ENCODE measurements around the gene OR8J1. TPM values are rescaled to one million over a fixed set of nuclear protein-coding genes. Genes with fewer than 3 reads are reported as not detected.

OR8J1 gene
- total RNA-seq, 1 donor from 2014 or later = not detected

DNA sequence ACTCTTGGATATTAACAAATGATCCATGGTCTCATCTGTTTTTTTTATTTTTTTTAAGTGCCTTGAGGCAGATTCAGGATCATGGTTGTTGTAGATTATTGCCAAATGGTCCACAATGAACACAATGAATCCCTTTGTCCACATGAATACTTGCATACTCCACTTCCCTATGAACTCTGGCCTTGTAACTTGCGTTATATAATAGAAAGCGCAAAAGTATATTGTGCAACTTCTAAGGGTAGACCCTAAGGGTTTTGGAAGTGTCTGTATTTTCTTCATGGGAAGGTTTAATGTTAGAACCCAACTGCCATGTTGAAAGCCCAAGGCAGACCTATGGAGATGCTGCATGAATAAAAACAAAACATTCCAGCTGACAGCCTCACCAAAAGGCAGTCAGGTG, 50.3 kb downstream of the OR8J1 start:
- intact Hi-C loops (cut with DNase I) = no loop called here
- Histone ChIP-seq H3K27ac (no peak overlapping the region), H3K4me3 (no peak overlapping the region), H3K36me3 (no peaks in the 10 kb centered on the region), H3K4me1 (no peaks in the 10 kb centered on the region), H3K9me3 (no peaks in the 10 kb centered on the region), H3K27me3 (no peaks in the 10 kb centered on the region)
- DNase-seq (no peak), ATAC-seq (no peak)
- TF ChIP-seq, protein P1, sequence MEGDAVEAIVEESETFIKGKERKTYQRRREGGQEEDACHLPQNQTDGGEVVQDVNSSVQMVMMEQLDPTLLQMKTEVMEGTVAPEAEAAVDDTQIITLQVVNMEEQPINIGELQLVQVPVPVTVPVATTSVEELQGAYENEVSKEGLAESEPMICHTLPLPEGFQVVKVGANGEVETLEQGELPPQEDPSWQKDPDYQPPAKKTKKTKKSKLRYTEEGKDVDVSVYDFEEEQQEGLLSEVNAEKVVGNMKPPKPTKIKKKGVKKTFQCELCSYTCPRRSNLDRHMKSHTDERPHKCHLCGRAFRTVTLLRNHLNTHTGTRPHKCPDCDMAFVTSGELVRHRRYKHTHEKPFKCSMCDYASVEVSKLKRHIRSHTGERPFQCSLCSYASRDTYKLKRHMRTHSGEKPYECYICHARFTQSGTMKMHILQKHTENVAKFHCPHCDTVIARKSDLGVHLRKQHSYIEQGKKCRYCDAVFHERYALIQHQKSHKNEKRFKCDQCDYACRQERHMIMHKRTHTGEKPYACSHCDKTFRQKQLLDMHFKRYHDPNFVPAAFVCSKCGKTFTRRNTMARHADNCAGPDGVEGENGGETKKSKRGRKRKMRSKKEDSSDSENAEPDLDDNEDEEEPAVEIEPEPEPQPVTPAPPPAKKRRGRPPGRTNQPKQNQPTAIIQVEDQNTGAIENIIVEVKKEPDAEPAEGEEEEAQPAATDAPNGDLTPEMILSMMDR (IDR thresholded peaks at IDR 0.05) = no peak

DNA sequence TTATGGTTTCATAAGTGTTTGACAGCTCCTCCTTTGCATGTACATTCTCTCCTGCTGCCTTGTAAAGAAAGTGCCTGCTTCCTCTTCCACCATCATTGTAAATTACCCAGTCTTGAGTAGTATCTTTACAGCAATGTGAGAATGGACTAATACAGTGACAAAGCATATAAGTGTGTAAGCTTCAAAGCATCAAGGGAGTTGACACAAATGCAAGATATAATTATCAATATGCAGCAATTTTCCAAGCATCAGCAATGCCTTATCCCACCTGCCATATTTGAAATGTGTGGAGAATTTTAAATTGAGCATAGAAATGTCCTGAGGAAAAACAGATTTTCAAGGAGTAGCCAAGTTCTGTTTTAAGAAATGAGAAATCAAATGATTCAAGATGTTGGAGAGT, 56.7 kb downstream of the OR8J1 start:
- Histone ChIP-seq H3K9me3 (no peaks in the 10 kb centered on the region), H3K4me1 (no peaks in the 10 kb centered on the region), H3K27me3 (no peaks in the 10 kb centered on the region), H3K27ac (no peak overlapping the region), H3K4me3 (no peak overlapping the region), H3K36me3 (no peaks in the 10 kb centered on the region)
- DNase-seq = no peak
- no peak for ATAC-seq
- intact Hi-C loops (cut with DNase I) = no loop called here
- TF ChIP-seq, protein P1 (IDR thresholded peaks at IDR 0.05) = no peak

Other genes starting within 250 kb of the OR8J1 start
- gene OR8H3, start 231.9 kb upstream of the OR8J1 start, total RNA-seq = not detected
- not detected for gene OR8J3, start 214.1 kb upstream of the OR8J1 start, total RNA-seq
- gene OR8K5, start 194.0 kb upstream of the OR8J1 start, total RNA-seq = not detected
- gene OR5J2, start 177.7 kb upstream of the OR8J1 start, total RNA-seq = not detected
- not detected for gene OR5T2, start 120.0 kb upstream of the OR8J1 start, total RNA-seq
- not detected for gene OR5T3, start 102.0 kb upstream of the OR8J1 start, total RNA-seq
- not detected for gene OR5T1, start 80.1 kb upstream of the OR8J1 start, total RNA-seq
- not detected for gene OR8H1, start 62.0 kb upstream of the OR8J1 start, total RNA-seq
- not detected for gene OR8K3, start 39.1 kb upstream of the OR8J1 start, total RNA-seq
- gene OR8K1, start 8.3 kb upstream of the OR8J1 start, total RNA-seq = not detected
- gene OR8U1, start 21.3 kb downstream of the OR8J1 start, total RNA-seq = not detected
- gene OR5AL1, start 58.4 kb downstream of the OR8J1 start, total RNA-seq = not detected
- not detected for gene OR5M3, start 119.1 kb downstream of the OR8J1 start, total RNA-seq
- not detected for gene OR5M8, start 137.1 kb downstream of the OR8J1 start, total RNA-seq
- gene OR5M11, start 189.0 kb downstream of the OR8J1 start, total RNA-seq = not detected
- gene OR5M10, start 223.4 kb downstream of the OR8J1 start, total RNA-seq = not detected

All from upper lobe of right lung (tissue), 1 donor.